GM12891 (cell line): ENCODE data around the gene TMEM139.

ENCODE experiments used
- PAX5 ChIP-seq: IDR thresholded peaks from 2 replicates; pipeline ENCODE4 v1.6.1; 2011; ENCODE audit warnings: low read length, moderate library complexity, mild to moderate bottlenecking; ENCODE audit not compliant: insufficient read depth, severe bottlenecking
- POLR2A ChIP-seq: IDR thresholded peaks from 2 replicates; pipeline ENCODE4 v1.6.1; 2011; ENCODE audit warnings: low read depth, low read length, control low read depth
- POLR2AphosphoS5 ChIP-seq: IDR thresholded peaks from 2 replicates; pipeline ENCODE4 v1.6.1; 2011; ENCODE audit warnings: low read depth, low read length, control low read depth
- POU2F2 ChIP-seq: IDR thresholded peaks from 2 replicates; pipeline ENCODE4 v1.6.1; 2011; ENCODE audit warnings: low read depth, mild to moderate bottlenecking, control low read depth, low read length, moderate library complexity
- SPI1 ChIP-seq: IDR thresholded peaks from 2 replicates; pipeline ENCODE4 v1.6.1; 2011; ENCODE audit warnings: low read depth, low read length, control low read depth
- TAF1 ChIP-seq: IDR thresholded peaks from 2 replicates; pipeline ENCODE4 v1.6.1; 2011; ENCODE audit warnings: low read depth, low read length, control low read depth

GRCh38 chr7:143288836-143289235, 4.1 kb downstream of the TMEM139 start:
- TF ChIP-seq POLR2A, result no peak
- TF ChIP-seq POLR2AphosphoS5, result no peak
- no peak for TF ChIP-seq POU2F2
- no peak for TF ChIP-seq PAX5
- no peak for TF ChIP-seq TAF1
- no peak for TF ChIP-seq SPI1
